Activated T-helper 1 cell treated with anti-CD3 and anti-CD28 coated beads, Interleukin-2, amount 50 U/mL, for 16 hours (primary cell): ENCODE results near the gene SPATS2.
"Not testable (repeated sequence)": the region's sequence is repeated elsewhere in the genome, so short reads cannot be mapped to it uniquely, and the experiment has no call there.

Source experiments
- DNase-seq, 2 donors: peaks; one replicate each; pipeline ENCODE4 v3.0.0-alpha.2; 2020; ENCODE audit warnings: low read depth in 1 of 2, low spot score in 1 of 2

SPATS2 gene

GRCh38 chr12:49367381-49368239 is at the start of gene SPATS2:
SPATS2 (plus strand) TSS chr12:49367462; CDS start chr12:49461013, 93,551 bp downstream.
- DNase-seq = peak in 1 of 2 donors; percentile 65

DNA sequence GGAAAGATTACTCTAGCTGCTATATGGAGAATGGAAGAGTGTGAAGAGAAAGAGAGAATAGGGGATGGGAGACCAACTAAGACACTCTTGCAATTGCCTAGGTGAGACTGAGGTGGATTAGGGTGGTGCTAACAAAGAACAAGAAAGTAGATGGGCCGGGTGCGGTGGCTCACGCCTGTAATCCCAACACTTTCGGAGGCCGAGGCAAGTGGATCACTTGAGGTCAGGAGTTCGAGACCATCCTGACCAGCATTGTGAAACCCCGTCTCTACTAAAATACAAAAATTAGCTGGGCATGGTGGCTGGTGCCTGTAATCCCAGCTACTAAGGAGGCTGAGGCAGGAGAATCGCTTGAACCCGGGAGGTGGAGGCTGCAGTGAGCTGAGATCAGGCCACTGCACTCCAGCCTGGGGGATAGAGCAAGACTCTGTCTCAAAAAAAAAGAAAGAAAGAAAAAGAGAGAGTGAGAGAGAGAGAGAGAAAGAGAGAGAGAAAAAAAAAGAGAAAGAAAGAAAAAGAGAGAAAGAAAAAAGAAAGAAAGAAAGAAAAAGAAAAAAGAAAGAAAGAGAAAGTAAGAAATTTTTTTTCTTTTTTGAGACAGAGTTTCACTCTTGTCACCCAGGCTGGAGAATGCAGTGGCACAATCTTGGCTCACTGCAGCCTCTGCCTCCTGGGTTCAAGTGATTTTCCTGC is 46.7 kb upstream of the SPATS2 start:
- not testable (repeated sequence) for DNase-seq

DNA sequence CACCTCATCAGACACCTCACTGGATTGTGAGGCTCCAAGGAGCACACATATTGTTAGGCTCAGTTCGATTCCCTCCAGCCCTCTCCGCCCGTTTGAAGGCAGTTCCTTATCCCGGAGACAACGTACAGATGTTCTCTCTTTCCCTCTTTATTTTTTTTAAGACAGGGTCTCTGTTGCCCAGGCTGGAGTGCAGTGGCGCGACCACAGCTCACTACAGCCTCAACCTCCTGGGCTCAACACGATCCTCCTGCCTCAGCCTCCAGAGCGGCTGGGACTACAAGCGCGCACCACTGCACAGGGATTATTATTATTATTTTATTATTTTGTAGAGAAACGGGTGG is 44.9 kb upstream of the SPATS2 start:
- DNase-seq = no peak

DNA sequence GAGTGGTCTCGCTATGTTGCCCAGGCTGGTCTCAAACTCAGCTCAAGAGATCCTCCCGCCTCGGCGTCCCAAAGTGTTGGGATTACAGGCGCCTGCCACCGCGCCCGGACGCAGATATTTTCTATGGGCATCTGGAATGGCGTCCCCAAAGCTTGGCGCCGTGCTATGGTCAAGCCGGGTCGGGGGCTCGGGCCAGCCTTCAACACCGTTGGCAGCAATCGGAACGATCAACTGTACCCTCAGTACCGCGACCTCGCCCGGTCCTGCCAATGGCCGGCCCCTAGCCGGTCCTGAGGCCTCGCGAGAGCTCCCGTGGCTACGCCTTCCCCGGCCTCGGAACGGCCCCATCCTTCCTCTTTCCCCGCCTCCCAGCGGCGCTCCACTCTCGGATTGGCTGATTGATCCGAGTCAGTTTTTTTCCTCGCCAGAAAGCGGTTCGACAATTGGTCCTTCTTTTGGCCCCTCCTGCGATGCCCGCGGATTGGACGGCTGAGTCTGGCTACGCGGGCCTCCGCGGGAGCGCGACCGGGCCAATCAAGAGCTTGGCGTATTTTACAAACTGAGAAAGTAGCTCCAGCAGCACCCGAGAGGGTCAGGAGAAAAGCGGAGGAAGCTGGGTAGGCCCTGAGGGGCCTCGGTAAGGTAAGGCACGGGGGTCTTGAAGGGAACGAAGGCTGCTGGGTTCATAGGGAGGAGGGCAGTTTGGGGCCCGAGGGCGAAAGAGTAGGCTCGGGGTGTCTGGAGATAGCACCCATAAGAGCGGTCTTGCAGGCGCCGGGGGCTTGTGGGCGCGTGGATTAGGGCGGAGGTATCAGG is 44.3 kb upstream of the SPATS2 start, which contains the start of gene TROAP:
TROAP (plus strand) TSS at position 548 of the 816 bp plus-strand sequence. CDS start 354 bp downstream, outside the sequence.
- DNase-seq = peak; percentile 90 to 93

DNA sequence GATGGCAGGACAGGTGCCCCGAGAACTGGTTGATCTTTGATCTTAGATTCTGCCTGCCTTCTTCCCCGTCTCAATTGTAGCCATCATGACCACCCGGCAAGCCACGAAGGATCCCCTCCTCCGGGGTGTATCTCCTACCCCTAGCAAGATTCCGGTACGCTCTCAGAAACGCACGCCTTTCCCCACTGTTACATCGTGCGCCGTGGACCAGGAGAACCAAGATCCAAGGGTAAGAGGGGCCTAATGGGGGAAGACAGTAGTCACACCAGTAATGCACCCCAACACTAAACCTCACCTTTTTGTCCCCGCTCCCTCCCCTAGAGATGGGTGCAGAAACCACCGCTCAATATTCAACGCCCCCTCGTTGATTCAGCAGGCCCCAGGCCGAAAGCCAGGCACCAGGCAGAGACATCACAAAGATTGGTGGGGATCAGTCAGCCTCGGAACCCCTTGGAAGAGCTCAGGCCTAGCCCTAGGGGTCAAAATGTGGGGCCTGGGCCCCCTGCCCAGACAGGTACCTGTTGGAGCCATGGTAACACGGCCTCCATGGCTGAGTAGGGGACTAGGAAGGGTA is 43.7 kb upstream of the SPATS2 start:
- no peak for DNase-seq

- no peak for DNase-seq
Observed at GRCh38 chr12:49325606-49326005, 41.7 kb upstream of the SPATS2 start.

- no peak for DNase-seq
Observed at GRCh38 chr12:49327368-49327767, 39.9 kb upstream of the SPATS2 start.

DNA sequence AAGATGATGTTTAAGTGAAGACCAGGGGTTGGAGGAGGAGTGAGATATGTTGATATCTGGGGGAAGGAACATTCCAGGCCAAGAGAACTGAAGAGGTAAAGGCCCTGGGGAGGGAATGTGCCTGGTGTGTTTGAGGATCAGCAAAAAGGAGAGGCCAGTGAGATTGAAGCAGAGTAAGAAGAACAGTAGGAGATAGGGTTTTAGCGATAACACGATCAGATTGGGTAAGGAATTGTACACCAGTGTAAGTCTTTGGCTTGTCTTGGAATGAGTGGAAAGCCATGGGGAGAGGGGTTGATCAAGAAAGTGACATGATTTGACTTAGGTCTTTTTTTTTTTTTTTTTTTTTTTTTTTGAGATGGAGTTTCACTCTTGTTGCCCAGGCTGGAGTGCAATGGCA is 39.4 kb upstream of the SPATS2 start:
- no peak for DNase-seq

GRCh38 chr12:49328816-49329215 is 38.4 kb upstream of the SPATS2 start:
- no peak for DNase-seq

GRCh38 chr12:49330032-49330619 is 37.1 kb upstream of the SPATS2 start:
- DNase-seq = no peak

DNA sequence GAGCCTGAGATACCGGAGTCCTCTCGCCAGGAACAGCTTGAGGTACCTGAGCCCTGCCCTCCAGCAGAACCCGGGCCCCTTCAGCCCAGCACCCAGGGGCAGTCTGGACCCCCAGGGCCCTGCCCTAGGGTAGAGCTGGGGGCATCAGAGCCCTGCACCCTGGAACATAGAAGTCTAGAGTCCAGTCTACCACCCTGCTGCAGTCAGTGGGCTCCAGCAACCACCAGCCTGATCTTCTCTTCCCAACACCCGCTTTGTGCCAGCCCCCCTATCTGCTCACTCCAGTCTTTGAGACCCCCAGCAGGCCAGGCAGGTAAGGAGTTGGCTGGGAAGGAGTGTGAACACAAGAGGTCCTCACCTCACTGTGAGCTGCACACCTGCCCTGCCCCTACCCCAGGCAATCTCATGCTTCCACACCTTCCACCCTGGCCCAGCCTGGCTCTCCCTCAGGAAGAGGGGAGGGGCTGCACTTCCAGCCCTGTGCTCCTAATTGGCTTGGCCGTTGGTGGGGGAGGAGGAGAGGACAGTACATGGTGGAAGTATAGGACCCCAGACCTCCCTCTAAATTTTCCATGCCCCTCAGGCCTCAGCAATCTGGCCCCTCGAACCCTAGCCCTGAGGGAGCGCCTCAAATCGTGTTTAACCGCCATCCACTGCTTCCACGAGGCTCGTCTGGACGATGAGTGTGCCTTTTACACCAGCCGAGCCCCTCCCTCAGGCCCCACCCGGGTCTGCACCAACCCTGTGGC is 36.5 kb upstream of the SPATS2 start:
- DNase-seq = no peak

DNA sequence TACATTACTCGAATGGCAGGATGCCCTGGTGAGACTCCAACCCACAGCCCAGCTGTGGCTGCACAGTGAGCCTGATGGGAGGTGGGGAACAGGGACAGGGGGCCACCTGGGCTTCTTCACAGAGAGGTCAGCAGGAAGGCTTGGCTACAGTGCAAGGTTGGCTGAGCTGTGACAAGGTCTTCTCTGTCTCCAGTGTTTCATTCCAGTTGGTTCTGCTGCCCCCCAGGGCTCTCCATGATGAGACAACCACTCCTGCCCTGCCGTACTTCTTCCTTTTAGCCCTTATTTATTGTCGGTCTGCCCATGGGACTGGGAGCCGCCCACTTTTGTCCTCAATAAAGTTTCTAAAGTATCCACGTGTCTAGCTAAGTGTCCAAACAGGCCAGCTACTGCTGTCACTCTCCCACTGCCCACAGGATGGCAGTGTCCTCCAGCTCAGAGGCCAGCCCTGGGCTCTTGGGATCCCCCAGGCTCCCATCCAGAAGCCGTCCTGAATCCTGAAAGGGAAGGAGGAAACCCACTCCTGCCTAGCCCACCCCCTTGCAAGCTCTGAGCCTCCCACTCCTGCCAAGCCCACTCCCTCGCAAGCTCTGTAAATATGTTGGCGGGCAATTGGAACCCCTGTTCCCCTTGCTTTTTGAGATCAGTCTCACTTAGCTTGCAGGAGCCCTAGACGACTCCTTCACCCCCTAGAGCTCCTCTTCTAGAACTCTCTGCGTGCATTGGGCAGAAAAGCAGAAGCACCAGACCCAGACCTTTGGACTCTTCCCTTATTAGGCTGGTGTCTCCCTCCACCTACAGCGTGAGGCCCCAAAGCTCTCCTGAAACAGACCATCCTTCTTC is 35.7 kb upstream of the SPATS2 start:
- no peak for DNase-seq

- no peak for DNase-seq
Observed at GRCh38 chr12:49332441-49332861, 34.8 kb upstream of the SPATS2 start.

DNA sequence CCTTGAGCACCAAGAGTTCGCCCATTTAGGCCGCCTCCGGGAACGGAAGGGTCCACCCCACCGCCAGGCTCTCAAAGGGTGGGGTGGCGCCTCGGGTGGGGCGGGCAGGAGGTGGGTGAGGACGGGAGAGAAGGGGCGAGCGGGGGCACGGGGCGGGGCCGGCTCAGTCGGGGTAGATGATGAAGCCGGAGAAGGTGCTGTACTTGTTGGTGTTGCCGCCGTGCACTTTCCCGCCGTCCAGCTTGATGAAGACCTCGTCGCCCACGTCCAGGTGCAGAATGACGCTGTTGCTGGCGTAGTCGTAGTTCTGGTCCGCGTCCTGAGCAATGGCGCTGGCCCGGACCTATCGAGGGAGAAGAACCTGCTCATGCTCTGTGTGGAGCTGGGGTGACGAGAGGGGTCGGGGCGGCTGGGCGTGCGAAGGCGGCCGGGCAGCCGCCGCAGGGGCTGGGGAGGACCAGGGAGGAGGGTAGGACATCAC is 34.3 kb upstream of the SPATS2 start:
- DNase-seq = no peak

DNA sequence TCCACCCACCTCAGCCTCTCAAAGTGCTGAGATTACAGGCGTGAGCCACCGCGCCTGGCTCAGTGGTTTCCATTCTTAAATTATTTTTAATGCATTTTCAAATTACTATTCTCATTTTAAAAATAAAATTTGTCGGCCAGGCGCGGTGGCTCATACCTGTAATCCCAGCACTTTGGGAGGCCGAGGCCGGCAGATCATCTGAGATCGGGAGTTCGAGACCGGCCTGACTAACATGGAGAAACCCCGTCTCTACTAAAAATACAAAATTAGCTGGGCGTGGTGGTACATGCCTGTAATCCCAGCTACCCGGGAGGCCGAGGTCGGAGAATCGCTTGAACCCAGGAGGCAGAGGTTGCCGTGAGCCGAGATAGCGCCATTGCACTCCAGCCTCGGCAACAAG is 33.5 kb upstream of the SPATS2 start:
- not testable (repeated sequence) for DNase-seq

DNA sequence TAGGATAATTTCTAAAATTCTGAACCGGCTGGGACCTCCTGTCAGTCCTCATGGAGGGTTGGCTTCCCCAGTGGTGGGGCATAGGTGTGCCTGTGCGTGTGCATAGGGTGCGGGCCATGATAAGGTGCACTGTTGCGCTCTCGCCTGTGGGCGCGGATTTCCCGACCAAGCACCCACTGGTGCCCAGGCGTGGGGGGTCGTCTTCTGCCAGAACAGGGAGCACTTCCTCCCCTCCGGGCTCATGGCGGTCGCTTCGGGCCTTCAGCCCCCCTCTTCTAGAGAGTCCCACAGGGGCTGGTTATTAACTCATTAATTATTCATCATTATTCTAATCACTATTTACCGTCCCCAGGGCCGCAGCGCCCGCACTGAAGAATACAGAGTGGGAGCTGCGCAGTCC is 33.0 kb upstream of the SPATS2 start:
- DNase-seq = no peak

- DNase-seq = no peak
Observed at GRCh38 chr12:49334681-49335080, 32.6 kb upstream of the SPATS2 start.

GRCh38 chr12:49335118-49335954 is 31.9 kb upstream of the SPATS2 start:
- DNase-seq = no peak
